Dedifferentiated amniotic fluid mesenchymal stem cell (primary cell): ENCODE measurements around the gene ADM2.

Experiments used
- DNase-seq: peaks from one replicate; pipeline ENCODE4 v3.0.0-alpha.2; 2016; ENCODE audit errors: extremely low spot score

The ADM2 gene

DNA sequence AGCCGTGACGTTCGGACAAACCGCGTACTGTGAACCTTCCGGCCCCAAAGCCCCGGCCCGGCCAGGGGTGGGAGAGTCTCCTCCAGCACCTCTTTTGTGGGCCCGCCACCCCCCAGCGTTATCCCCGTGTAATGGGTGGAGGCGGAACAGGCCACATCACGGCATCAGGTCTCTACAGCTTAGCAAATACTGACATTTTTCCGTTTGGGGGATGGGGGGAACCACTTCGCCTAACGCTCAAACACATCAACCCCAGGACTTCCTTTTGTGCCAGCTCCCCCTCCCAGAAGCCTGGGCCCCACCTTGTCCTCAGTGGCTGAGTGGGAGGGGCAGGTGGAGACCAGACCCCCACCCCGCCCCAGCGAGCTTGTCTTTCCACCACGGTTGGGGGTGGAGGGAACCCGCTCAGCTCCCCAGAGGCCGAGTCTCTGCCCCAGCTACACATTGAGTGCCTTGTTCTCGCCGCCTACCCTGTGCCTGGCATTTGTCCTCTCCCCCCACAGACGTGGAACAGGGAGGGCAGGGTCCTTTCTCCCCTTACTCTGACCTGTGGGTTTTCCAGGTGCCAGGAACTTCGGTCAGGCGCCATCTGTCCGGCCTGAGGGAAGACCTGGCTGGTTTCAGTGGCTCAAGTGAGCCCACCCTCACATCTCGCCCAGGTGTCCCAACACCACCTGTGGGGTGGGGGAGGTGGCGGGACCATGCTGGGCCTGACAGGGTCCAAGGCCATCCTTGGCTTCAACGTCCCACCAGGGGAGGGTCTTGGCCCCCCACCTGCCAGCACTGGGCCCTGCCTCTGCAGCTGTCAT, 36.1 kb upstream of the ADM2 start:
- no peak for DNase-seq

DNA sequence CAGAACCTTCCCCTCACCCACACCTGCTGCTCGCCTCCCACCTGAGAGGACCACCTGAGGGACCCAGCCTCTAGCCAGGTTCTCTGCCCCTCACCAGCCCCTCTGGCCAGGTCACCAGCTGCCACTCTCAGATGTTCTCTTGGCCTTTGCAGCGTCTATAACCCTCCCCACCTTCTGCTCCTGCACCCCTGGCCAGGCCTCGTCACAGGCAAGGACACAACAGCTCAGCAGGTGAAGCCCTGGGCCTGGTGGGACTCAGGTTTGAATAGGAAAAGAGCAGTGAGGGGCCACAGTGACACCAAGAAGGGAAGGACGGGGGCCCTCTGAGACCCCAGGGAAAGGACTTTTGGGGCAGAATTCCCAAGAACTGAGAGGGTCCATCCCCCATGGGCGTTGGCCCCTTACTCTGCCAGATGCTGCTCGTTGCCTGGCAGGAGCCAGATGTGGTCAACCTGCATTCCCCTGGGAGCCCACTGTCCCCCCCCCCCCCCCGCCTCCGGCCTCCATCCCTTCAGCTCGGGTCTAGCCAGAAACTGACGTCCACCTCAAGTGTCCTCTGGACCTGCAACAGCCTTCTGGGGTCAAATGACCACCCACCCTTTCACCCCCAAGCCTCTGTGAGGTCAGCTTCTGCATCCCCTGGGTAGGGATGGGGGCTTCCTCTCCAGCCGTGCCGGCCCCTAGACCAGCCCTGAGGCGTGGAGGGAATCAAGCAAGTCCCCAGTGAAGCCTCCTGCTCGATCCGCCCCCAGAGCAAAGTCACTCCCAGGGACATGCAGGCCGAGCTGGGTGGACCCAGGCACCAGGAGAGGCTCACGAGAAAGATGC, 35.2 kb upstream of the ADM2 start:
- no peak for DNase-seq

DNA sequence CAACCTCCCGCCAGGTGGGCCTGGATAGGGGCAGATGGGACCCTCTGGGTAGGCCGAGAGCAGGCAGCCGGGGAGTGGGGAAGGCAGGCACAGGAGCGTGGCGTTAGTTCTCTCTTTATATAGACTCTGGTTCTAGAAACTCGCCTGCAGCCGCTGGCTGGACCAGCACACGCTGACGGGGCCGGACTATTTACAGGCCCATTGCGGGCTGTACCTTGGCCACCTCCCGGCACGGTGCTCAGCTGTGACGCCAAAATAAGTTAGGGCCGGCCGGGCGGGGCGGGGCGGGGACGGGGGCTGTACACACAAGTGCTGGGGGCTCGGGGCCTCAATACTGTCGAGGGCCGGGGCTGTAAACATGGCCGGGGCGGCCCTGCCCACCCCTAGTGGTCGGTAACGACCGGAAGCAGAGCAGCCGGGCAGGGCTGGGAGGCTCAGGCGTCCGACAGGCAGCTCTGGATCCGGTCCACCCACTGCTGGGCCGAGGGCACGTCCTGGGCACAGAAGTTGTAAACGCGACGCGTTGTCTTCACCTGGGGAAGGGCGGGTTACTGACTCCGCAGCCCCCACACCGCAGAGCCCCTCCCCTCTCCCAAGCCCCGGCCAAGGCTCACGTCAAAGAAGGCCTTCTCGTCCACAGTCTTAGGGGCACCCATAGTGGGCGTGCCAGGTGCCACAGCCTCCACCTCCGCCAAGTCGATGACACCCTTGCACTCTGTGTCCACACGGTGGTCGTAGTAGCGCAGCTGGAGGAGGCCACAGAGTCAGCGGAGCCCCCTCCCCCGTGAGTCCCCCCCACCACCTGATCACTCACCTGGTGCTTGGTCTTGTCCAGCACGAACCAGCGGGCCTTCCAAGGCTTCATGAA, 34.4 kb upstream of the ADM2 start:
- no peak for DNase-seq

DNA sequence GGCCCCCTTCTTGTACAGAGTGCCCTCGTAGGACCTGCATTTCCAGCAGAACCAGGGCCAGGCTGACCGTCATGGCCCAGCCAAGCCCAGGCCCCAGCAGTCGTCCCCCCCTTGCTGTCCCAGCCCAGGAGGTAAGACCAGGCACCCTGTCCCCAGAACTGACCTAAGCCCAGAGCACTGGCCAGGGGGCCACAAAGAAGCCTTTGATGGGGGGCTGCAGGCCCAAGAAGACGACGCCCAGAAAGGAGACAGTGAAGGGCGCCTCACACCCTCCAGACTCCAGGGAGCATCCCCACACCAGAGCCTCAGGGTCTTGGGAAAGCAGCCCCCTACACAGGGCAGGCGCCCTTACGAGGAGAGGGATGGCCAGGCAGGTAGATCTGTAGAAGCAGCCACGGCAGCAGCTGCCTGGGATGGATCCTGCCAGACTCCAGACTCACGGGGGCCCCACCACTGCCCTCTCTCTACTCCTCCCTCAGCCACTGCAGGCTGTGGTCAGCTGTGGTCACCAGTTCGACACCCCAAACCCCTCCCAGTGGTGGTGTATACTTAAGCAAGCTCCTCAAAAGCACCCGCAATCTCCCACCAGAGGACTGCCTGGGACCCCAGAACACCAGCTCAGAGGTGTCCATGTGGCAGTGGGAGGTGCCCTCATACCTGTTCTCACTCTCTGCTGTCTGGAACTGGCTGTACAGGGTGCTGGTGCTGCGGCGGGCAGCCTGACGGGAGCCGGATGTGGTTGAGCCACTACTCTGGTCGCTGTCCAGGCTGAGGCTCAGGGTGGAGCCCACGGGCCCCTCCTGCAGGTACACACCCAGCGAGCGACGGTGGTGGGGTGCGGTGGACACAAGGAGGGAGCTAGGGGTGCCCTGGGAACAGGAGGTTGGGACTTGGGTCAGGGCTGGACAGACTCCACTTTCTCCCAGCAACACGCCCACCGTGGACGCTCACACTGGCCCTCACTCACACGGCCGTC, 33.5 kb upstream of the ADM2 start:
- DNase-seq, result no peak

DNA sequence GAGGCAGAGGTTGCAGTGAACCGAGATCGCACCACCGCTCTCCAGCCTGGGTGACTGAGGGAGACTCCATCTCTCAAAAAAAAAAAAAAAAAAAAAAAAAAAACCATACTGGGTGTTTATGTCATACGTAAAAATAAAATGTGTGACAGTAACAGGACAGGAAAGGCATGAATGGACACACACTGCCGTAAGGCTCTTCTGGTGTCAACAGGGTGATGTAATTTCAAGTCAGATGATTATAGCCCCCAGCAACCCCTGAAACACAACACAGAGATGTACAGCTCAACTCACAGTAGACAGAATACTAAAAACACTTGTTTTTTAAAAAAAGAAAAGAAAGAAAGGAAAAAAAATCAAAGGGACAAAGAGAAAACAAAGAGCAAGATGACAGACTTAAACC, 28.7 kb upstream of the ADM2 start:
- DNase-seq, result no peak

DNA sequence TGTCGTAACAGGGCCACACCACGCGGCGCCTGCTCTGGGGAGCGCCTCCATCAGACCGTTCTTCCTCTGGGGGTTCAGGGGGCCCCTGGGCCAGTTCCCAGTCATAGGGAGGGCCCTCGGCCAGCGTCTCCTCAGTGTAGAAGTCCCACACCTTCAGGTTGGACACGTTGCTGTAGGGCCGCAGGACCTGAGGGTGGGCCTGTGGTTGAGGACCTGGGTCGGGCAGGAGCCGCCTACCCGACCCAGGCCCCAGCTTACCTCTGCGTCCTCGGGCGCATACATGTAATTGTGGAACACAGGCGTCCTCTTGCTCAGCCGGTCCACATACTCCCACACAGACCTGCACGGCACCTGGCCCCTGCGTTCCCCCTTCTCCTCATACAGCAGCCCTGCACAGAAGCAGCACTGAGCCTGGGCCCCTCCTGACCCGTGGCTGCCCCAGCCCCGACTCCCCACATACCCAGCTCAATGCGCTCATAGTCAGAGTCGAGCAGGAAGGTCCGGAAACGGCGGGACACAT, 26.7 kb upstream of the ADM2 start:
- DNase-seq, result no peak

DNA sequence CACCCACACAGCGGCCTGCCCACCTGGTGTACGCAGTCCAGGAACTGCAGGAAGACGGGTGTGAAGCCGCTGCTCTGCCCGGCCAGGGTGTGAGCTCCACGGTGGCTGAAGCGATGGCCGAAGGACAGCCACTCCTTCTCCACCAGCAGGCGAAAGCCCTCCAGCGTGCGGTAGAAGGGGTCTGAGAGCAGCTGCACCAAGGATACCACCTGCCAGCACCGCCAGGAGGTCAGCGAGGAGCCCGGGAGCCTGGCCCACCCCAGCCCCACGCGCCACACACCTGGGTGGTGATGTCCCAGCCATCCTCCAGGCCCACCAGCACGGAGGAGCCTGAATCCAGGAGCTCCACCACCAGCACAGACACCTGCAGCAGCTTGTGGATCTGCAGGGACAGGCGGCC, 26.1 kb upstream of the ADM2 start:
- DNase-seq, result no peak

DNA sequence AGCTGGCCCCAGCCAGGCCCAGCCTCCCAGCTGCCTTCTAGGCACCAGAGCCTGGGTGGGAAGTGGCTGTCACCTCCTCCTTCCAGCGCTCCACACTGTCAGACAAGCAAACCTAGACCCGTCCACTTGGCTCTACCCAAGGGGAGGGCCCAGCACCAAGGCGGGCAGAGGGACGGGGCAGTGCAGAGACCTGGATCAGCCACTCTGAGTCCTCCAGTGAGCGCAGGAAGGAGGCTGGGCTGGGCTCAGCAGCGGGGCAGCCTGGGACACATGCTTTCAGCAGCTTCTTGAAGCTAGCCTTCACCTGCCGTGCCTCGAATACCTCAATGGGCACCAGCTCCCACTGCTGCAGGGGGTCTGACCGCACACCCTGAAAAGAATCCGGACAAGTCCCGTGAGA, 25.3 kb upstream of the ADM2 start:
- DNase-seq, result no peak

DNA sequence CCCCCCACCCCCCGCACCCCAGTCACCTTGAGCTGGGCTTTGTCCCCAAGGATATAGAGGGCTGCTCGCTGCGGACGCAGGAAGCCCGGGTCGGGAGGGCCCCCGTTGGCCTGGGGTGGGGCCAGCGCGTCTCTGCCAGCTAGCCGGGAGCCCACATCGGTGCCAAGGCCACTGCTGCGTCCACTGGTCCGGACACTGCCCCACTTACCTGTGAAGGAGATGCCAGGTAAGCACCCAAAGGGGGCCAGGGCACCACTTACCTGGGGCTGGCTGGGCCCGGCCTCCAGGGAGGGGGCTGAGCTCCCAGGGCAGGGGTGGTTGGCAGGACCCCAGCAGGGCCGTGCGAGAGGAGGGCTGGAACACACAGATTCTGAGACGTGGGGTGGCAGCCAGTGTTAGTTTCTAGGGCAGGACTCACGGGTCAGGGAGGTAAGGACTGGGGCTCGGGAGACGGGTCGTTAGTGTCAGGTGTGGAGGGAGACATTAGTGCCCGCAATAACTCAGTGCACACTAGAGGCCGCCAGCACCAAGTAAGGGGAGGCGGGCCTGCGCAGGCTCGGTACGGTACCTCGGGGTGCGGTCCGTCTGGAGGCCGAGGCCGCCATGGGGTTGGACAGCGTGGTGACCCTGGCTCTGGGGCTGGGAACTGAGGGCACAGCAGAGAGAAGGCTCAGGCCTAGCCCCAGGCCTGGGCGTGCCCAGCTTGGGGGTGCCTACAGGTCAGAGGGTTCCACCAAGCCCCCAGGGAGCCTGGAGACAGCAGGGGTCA, 24.7 kb upstream of the ADM2 start:
- DNase-seq, result no peak

DNA sequence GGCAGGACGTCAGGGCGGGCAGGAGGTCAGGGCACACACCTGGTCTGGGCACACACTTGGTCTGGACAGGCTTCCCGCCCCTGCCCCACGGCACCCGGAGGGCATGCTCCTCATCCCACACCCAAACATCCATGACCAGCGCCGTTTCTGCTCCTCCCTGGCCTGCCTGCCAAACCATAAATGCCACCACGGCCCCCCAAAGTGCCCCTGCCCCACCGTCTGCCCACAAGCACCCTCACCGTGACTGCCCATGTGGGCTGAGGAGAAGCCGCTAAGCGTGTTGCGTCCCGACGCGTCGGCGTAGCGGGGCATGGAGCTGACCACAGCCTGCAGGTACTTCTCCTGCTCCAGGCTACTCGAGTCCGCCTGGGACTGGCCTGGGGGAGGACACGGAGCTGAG, 22.3 kb upstream of the ADM2 start:
- DNase-seq, result no peak

DNA sequence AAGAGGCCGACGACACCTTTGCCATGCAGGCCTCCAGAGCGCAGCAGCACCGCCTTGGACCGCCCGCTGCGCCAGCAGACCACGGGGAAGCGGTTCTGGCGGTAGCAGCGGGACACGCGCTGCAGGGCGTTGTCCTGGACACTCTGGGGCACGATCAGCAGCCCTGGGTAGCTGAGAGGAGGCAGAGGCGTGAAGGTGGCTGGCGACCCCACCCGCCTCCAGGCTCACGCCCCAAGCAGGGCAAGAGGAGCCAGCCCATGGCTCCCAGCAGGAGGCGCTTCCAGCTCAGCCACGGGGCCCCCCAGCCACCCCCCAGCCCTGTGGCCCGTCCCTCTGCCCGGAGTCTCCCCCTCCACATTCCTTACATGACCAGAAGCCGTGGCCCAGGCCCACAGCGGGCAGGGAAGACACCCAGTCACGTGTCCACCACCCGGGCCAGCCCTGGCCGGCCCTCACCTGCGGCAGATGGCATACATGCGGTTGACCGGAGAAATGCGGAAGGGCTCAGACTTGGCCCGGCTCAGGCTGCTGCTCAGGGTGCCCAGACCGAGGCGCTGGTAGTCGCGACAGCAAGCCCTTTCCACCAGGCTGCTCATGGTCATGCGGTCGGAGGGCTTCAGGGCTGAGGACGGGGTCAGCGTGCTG, 21.7 kb upstream of the ADM2 start:
- DNase-seq, result no peak

DNA sequence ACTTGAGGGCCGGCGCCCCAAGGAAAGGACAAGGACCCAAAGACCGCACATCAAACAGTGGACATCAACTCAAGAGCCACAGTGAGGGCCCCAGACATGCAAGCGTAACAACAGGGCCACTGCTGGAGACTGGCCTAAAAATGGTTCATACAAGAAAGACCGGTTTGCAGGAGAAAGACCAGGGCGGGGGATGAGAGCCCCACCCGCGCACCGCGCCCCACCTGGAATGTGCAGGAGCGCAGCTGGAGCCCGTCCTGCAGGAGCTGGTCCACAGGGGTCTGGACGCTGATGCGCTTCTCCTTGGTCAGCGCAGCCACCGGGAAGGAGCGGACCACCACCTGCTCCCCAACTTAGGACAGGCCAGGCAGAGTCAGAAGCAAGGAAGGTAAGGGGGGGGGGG, 20.4 kb upstream of the ADM2 start:
- DNase-seq, result no peak

DNA sequence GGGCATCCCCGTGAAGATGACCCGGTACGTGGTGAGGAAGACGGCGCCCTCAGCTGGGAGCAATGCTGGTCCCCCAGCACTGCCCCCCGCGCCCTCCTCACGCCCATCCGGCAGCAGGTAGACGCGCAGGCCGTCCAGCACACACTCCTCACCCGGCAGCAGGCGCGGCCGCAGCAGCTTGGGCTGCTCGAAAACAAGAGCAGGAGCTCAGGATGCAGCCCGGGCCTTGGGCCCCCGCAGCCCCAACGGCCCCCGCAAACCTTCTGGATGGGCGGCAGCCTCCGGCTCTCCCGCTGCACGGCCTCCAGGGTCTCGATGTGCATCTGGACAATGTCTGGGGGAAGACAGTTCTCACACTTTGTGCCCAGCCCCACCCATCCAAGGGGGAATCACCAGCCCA, 19.8 kb upstream of the ADM2 start:
- no peak for DNase-seq

DNA sequence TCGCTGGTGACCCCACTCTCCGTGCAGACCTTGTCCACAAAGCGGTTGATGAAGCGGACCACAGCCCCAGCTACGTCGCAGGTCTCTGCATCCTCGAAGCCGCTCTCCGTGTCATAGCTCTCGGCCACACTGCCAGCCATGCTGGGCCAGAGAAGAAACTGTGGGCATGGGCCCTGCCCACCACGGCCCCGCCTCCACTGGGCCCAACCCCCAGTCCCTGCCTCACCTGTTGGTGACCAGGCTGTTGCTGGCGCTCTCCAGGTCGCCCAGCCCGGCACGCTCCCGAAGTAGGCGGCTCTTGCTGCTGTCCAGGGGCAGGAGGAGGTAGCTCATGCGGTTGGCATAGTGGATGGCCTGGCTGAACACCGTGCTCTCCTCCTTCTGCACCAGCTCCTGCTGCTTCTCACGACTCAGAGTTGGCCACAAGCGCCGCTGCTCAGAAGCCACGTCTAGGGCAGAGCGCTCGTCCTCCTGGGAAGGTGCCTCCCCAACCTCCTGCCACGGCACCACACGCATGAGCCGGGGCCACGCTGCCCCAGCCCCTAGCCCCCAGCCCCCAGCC, 19.3 kb upstream of the ADM2 start:
- DNase-seq, result no peak

DNA sequence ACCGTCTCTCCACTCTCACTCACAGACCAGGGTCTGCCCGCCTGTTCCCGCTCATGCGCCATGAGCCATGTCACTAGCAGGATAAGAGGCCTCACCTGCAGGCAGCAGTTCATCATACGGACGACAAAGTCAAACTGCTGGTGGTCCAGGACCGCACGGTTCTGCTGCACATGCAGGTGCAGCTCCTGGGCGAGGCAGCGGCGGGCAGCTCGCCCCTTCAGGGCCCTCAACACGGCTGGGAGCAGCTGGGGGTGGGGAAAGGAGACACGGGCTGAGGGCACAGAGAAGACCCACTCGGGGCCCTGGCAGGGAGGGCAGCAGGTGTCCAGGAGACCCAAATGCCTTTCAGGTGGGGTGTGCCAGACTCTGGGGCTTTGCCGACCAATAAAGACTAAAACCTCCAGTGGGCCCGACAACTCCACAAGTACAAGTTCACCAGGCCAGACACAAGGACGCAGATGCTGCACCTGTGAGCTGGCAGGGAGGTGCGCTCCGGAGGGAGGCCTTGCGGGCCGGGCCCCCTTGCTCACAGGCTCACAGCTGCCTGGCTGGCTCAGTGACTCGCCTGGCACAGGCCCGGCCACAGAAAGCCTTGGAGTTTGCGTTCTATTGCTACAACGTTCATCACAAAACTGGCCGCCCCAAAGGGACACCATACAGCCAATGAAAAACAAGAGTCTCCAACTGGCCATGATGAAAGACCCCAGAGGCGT, 18.0 kb upstream of the ADM2 start:
- DNase-seq, result no peak

DNA sequence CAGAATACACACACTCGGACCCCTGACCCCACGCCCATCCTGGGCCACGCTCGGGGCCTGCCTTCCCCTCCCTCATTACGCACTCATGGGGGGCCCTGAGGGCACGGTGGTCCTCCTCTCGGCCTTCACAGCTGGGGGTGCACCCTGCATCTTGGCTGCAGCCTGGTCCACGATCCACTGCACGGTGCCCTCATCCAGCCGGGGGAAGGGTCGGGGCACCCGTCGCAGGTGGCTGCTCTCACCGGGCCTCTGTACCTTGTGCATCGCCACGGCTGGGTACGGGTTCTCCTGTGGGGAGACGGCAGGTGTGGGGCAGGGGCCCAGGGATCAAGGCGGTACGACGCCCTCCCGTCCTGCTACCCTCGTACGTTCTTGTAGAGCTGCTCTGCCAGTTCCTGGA, 16.9 kb upstream of the ADM2 start:
- no peak for DNase-seq

DNA sequence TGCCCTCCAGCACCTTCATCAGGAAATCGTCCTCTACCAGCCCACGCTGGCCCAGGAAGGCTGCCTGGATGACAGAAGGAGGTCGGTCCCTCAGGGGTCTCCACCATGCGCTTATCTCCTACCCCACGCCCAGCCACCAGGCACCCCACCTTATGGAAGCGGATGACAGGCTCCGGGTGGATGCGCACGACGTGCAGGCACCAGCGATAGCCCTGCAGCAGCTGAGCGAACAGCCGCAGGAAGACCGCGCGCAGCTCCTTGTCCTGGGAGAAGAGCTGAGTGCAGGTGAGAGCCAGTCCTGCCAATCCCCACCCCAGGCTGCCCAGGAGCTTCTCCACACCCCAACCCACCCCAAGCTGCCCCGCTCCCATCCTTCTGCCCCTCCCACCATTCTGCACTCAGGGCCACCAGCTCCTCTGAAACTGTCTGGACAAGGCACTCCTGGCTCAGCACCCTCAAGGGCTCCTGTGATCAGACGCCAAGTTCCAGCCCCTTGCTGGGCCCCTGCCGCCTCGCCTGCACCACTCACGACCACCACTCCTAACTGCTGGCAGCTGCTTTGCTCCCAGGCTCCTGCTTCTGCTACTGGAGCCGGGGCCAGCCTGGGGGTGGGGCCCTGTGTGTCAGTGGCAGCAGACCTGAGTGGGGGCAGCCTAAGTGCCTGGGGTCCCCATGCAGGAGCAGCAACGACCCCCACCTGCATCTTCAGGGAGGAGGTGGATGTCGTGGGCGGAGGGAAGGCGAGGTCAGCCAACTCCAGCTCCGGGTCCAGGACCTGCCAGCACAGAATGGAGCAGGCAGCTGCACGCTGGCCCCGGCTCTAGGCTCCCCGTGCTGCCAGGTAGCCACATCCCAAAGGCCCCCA, 16.0 kb upstream of the ADM2 start:
- DNase-seq, result no peak

DNA sequence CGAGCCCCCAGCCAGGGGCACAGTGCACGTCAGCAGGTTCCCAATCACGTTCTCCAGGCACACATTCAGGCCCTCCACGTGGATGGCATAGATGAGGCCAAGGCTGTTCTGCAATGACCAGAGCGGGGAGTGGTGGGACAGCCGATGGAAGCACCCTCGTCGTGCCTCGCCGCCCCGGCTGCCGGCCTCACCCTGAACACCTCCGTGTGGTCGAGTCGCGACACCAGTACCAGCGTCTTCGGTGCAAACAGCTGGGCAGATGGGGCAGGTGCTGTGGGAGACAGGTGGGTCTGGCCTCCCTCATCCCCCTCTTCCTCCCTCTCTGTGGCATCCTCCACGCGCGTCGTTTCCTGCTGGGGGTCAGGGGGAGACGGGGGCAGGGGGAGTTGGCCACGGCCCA, 14.0 kb upstream of the ADM2 start:
- DNase-seq, result no peak
